HepG2 (cell line): ENCODE measurements around the gene SIKE1. TPM values are rescaled to one million over a fixed set of nuclear protein-coding genes. Genes with fewer than 3 reads are reported as not detected.

Experiments used
- AFF4 ChIP-seq: sonication (generic); formaldehyde crosslinking; IDR thresholded peaks from 2 replicates; pipeline ENCODE4 v1.4.0; 2020; ENCODE audit warnings: missing genetic modification reagents
- AHR ChIP-seq: IDR thresholded peaks from 2 replicates; pipeline ENCODE4 v1.6.1; 2018; ENCODE audit warnings: missing genetic modification reagents, missing compliant biosample characterization
- HDAC2 ChIP-seq: sonication (generic); formaldehyde crosslinking; IDR thresholded peaks from 2 replicates; pipeline ENCODE4 v1.4.0; 2020; ENCODE audit warnings: missing genetic modification reagents
- PAF1 ChIP-seq: IDR thresholded peaks from 2 replicates; pipeline ENCODE4 v1.6.1; 2016; ENCODE audit warnings: missing genetic modification reagents, missing compliant biosample characterization
- PITX1 ChIP-seq: sonication (generic); formaldehyde crosslinking; IDR thresholded peaks from 2 replicates; pipeline ENCODE4 v1.5.1; 2020; ENCODE audit warnings: mild to moderate bottlenecking, missing genetic modification reagents
- POGZ ChIP-seq: sonication (generic); formaldehyde crosslinking; IDR thresholded peaks from 2 replicates; pipeline ENCODE4 v1.4.0; 2020; ENCODE audit warnings: mild to moderate bottlenecking, missing genetic modification reagents
- REXO4 ChIP-seq: sonication (generic); formaldehyde crosslinking; IDR thresholded peaks from 2 replicates; pipeline ENCODE4 v1.8.0; 2022; ENCODE audit warnings: missing genetic modification reagents, mild to moderate bottlenecking, borderline replicate concordance
- SALL1 ChIP-seq: sonication (generic); formaldehyde crosslinking; IDR thresholded peaks from 2 replicates; pipeline ENCODE4 v1.8.0; 2022; ENCODE audit warnings: mild to moderate bottlenecking, missing genetic modification reagents
- SYNCRIP ChIP-seq: fragments of 200-400 bp; formaldehyde crosslinking; IDR thresholded peaks from 2 replicates; pipeline ENCODE4 v1.6.1; 2018; ENCODE audit warnings: mild to moderate bottlenecking, low read depth, low read length; ENCODE audit not compliant: insufficient read depth
- THAP8 ChIP-seq: sonication (generic); formaldehyde crosslinking; IDR thresholded peaks from 2 replicates; pipeline ENCODE4 v1.5.1; 2020; ENCODE audit warnings: missing genetic modification reagents, mild to moderate bottlenecking, borderline replicate concordance
- YEATS4 ChIP-seq: sonication (generic); formaldehyde crosslinking; IDR thresholded peaks from 2 replicates; pipeline ENCODE4 v1.4.0; 2020; ENCODE audit warnings: missing genetic modification reagents, borderline replicate concordance
- ZNF572 ChIP-seq: sonication (generic); formaldehyde crosslinking; IDR thresholded peaks from 2 replicates; pipeline ENCODE4 v1.5.1; 2020; ENCODE audit warnings: mild to moderate bottlenecking, missing genetic modification reagents
- ZNF678 ChIP-seq: sonication (generic); formaldehyde crosslinking; IDR thresholded peaks from 2 replicates; pipeline ENCODE4 v1.4.0; 2020; ENCODE audit warnings: mild to moderate bottlenecking, missing genetic modification reagents
- ZNF788 ChIP-seq: sonication (generic); formaldehyde crosslinking; IDR thresholded peaks from 2 replicates; pipeline ENCODE4 v1.5.0; 2020; ENCODE audit warnings: mild to moderate bottlenecking, missing genetic modification reagents, borderline replicate concordance
- polyA plus RNA-seq, 8 experiments: library from polyadenylated mRNA; depleted of rRNA in 3 of 8; stranded (reverse) in 7 of 8; unstranded in 1 of 8; fragments of >200 nt; fragmentation: Illumina TruSeq in 4 of 8; extraction: Trizol in 4 of 8; gene quantifications; 2 replicates each; pipeline versions ENCODE4 v1.2.1 to v1.2.3, GENCODE V29; 2011 to 2016; ENCODE audit warnings: low read depth in 4 of 8, missing spikeins in 1 of 8, mixed read lengths in 1 of 8; ENCODE audit not compliant: insufficient read depth in 1 of 8
- total RNA-seq, 5 experiments: library from RNA; depleted of rRNA; stranded (reverse); fragments of >200 nt; fragmentation: Illumina TruSeq; extraction: Trizol; gene quantifications; 2 replicates each; pipeline ENCODE4 v1.2.3, GENCODE V29; 2016; ENCODE audit warnings: low read depth in 1 of 5
- TF ChIP-seq, protein P1 (sequence below): sonication (generic); formaldehyde crosslinking; IDR thresholded peaks from 2 replicates; pipeline ENCODE4 v1.5.0; 2020; ENCODE audit warnings: missing genetic modification reagents, mild to moderate bottlenecking, borderline replicate concordance
- TF ChIP-seq, protein P2 (sequence below): sonication (generic); formaldehyde crosslinking; IDR thresholded peaks from 2 replicates; pipeline ENCODE4 v1.4.0; 2020; ENCODE audit warnings: missing genetic modification reagents
- TF ChIP-seq, protein P3 (sequence below): fragments of 450-650 bp; IDR thresholded peaks from 2 replicates; pipeline ENCODE4 v1.6.1; 2017

Gene SIKE1
- total and polyA plus RNA-seq, 2 of the 13 experiments (the other 11 are each of a cell fraction or from before 2014, with no cell fraction given) = 36.5 to 58.4 TPM

DNA sequence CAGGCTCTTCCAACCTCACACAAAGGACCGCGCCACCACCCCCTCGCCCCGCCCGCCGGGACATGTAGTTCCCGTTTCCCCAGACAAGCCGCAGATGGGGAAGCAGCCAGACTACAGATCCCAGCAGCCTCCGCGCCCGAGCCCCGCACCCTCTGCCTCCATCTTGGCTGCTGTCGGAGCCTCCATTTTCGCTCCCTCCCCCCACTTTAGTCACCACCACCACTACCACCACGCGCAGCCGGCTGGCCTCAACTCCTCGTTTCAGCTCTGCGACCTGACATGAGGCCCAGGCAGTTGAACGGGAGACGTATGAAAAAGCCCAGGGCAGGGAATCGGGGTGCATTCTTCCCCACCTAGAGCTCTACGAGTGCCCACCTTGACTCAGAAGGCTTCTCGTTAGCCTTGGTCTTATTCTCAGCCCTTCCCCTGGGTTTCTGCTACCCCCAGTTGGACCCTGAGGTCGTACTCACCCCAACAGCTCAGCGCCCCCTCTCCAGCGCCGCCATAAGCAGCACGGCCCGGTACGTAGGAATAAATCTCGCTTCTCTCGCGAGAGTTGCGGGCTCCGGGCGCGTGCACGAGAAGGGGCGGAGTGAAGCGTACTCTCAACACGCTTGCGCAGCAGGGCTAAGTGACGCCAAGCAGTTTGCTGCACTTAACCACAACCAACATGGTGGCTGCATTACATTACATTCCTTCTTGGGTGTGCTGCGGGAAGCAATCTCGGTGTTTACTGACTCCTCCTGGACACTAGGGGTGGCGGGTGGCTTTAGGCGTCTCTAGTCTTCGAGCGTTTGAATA is 22.8 kb downstream of the SIKE1 start, which contains the start of gene CSDE1 (continued):
- TF ChIP-seq SYNCRIP (no peak), THAP8 (CRISPR knock-in tag) (no peak), ZNF788 (peak; percentile 52; the same call in 1 of the 2 replicates), YEATS4 (CRISPR knock-in tag) (peak; percentile 89), HDAC2 (CRISPR knock-in tag) (peak; percentile 38; the same call in 1 of the 2 replicates), SALL1 (CRISPR knock-in tag) (peak; percentile 71; the same call in 1 of the 2 replicates), POGZ (CRISPR knock-in tag) (no peak; the same call in 1 of the 2 replicates), ZNF572 (0 out of 2 replicates have a peak, but pooled peaks have one; percentile 21), REXO4 (no peak), AFF4 (CRISPR knock-in tag) (no peak), ZNF678 (CRISPR knock-in tag) (no peak), PAF1 (CRISPR knock-in tag) (no peak), PITX1 (CRISPR knock-in tag) (peak; percentile 50; the same call in 1 of the 2 replicates), AHR (CRISPR knock-in tag) (no peak)
- TF ChIP-seq, protein P1, sequence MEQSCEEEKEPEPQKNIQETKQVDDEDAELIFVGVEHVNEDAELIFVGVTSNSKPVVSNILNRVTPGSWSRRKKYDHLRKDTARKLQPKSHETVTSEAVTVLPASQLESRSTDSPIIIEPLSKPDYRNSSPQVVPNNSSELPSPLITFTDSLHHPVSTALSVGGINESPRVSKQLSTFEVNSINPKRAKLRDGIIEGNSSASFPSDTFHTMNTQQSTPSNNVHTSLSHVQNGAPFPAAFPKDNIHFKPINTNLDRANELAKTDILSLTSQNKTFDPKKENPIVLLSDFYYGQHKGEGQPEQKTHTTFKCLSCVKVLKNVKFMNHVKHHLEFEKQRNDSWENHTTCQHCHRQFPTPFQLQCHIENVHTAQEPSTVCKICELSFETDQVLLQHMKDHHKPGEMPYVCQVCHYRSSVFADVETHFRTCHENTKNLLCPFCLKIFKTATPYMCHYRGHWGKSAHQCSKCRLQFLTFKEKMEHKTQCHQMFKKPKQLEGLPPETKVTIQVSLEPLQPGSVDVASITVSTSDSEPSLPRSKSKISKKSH (CRISPR knock-in tag) = peak; percentile 85; the same call in 1 of the 2 replicates
- TF ChIP-seq, protein P2, sequence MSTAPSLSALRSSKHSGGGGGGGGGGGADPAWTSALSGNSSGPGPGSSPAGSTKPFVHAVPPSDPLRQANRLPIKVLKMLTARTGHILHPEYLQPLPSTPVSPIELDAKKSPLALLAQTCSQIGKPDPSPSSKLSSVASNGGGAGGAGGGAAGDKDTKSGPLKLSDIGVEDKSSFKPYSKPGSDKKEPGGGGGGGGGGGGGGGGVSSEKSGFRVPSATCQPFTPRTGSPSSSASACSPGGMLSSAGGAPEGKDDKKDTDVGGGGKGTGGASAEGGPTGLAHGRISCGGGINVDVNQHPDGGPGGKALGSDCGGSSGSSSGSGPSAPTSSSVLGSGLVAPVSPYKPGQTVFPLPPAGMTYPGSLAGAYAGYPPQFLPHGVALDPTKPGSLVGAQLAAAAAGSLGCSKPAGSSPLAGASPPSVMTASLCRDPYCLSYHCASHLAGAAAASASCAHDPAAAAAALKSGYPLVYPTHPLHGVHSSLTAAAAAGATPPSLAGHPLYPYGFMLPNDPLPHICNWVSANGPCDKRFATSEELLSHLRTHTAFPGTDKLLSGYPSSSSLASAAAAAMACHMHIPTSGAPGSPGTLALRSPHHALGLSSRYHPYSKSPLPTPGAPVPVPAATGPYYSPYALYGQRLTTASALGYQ (CRISPR knock-in tag) = no peak
- TF ChIP-seq, protein P3, sequence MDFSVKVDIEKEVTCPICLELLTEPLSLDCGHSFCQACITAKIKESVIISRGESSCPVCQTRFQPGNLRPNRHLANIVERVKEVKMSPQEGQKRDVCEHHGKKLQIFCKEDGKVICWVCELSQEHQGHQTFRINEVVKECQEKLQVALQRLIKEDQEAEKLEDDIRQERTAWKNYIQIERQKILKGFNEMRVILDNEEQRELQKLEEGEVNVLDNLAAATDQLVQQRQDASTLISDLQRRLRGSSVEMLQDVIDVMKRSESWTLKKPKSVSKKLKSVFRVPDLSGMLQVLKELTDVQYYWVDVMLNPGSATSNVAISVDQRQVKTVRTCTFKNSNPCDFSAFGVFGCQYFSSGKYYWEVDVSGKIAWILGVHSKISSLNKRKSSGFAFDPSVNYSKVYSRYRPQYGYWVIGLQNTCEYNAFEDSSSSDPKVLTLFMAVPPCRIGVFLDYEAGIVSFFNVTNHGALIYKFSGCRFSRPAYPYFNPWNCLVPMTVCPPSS = no peak
